ENCODE measurements around the gene KCNK10. TPM values are rescaled to one million over a fixed set of nuclear protein-coding genes. Genes with fewer than 3 reads are reported as not detected.
"Not testable (repeated sequence)": the region's sequence is repeated elsewhere in the genome, so short reads cannot be mapped to it uniquely, and the experiment has no call there.

KCNK10 gene
- total RNA-seq, 2 donors from 2014 or later, result not detected

- Mint-ChIP-seq H3K27ac (no peak overlapping the region), H3K4me1 (no peaks in the 10 kb centered on the region), H3K36me3 (ENCODE audit: low read depth) (no peaks in the 10 kb centered on the region), H3K27me3 (peaks cover 40% of the 10 kb centered on the region), H3K4me3 (no peak overlapping the region), H3K9me3 (no peaks in the 10 kb centered on the region)
- no peak for ATAC-seq (replicated peaks)
Observed at GRCh38 chr14:88269806-88270420, 53.2 kb downstream of the KCNK10 start.

- Mint-ChIP-seq H3K27ac (no peak overlapping the region), H3K4me3 (no peak overlapping the region), H3K4me1 (no peaks in the 10 kb centered on the region), H3K36me3 (ENCODE audit: low read depth) (no peaks in the 10 kb centered on the region), H3K27me3 (peaks cover 30% of the 10 kb centered on the region), H3K9me3 (no peaks in the 10 kb centered on the region)
- ATAC-seq (replicated peaks), result no peak
Observed at GRCh38 chr14:88266474-88266873, 56.6 kb downstream of the KCNK10 start.

GRCh38 chr14:88264116-88264515 is 59.0 kb downstream of the KCNK10 start:
- Mint-ChIP-seq H3K4me3 (no peak overlapping the region), H3K9me3 (no peaks in the 10 kb centered on the region), H3K27me3 (peaks cover 26% of the 10 kb centered on the region), H3K36me3 (ENCODE audit: low read depth) (no peaks in the 10 kb centered on the region), H3K27ac (no peak overlapping the region), H3K4me1 (no peaks in the 10 kb centered on the region)
- no peak for ATAC-seq (replicated peaks)

GRCh38 chr14:88261302-88261701 is 61.8 kb downstream of the KCNK10 start:
- H3K9me3 Mint-ChIP-seq; H3K4me1 Mint-ChIP-seq; H3K36me3 Mint-ChIP-seq (ENCODE audit: low read depth); H3K4me3 Mint-ChIP-seq; ATAC-seq (replicated peaks); H3K27ac Mint-ChIP-seq: not testable (repeated sequence)
- peaks cover 32% of the 10 kb centered on the region for H3K27me3 Mint-ChIP-seq

GRCh38 chr14:88258021-88258420 is 65.0 kb downstream of the KCNK10 start:
- no peak for ATAC-seq (replicated peaks)
- no peak overlapping the region for H3K4me3 Mint-ChIP-seq
- H3K4me1 Mint-ChIP-seq, result no peaks in the 10 kb centered on the region
- no peaks in the 10 kb centered on the region for H3K36me3 Mint-ChIP-seq (ENCODE audit: low read depth)
- no peaks in the 10 kb centered on the region for H3K9me3 Mint-ChIP-seq
- H3K27me3 Mint-ChIP-seq, result peaks cover 30% of the 10 kb centered on the region
- H3K27ac Mint-ChIP-seq, result no peak overlapping the region

GRCh38 chr14:88256997-88257950 is 65.8 kb downstream of the KCNK10 start:
- Mint-ChIP-seq H3K36me3 (ENCODE audit: low read depth) (no peaks in the 10 kb centered on the region), H3K27ac (no peak overlapping the region), H3K9me3 (no peaks in the 10 kb centered on the region), H3K27me3 (peaks cover 27% of the 10 kb centered on the region), H3K4me1 (no peaks in the 10 kb centered on the region), H3K4me3 (no peak overlapping the region)
- no peak for ATAC-seq (replicated peaks)

- H3K27ac Mint-ChIP-seq, result no peak overlapping the region
- no peaks in the 10 kb centered on the region for H3K36me3 Mint-ChIP-seq (ENCODE audit: low read depth)
- no peaks in the 10 kb centered on the region for H3K4me1 Mint-ChIP-seq
- H3K4me3 Mint-ChIP-seq, result no peak overlapping the region
- H3K27me3 Mint-ChIP-seq, result peaks cover 23% of the 10 kb centered on the region
- no peak for ATAC-seq (replicated peaks)
- no peaks in the 10 kb centered on the region for H3K9me3 Mint-ChIP-seq
Observed at GRCh38 chr14:88255798-88256197, 67.3 kb downstream of the KCNK10 start.

GRCh38 chr14:88255196-88255595 is 67.9 kb downstream of the KCNK10 start:
- Mint-ChIP-seq H3K4me1 (no peaks in the 10 kb centered on the region), H3K9me3 (no peaks in the 10 kb centered on the region), H3K27ac (no peak overlapping the region), H3K4me3 (no peak overlapping the region), H3K36me3 (ENCODE audit: low read depth) (no peaks in the 10 kb centered on the region), H3K27me3 (peaks cover 25% of the 10 kb centered on the region)
- ATAC-seq (replicated peaks), result no peak

- Mint-ChIP-seq H3K4me1 (no peaks in the 10 kb centered on the region), H3K36me3 (ENCODE audit: low read depth) (no peaks in the 10 kb centered on the region), H3K27me3 (peaks cover 27% of the 10 kb centered on the region), H3K4me3 (no peak overlapping the region), H3K27ac (no peak overlapping the region), H3K9me3 (no peaks in the 10 kb centered on the region)
- peak; percentile 32 for ATAC-seq (replicated peaks)
Observed at GRCh38 chr14:88252498-88252897, 70.6 kb downstream of the KCNK10 start.

- H3K27ac Mint-ChIP-seq, result no peak overlapping the region
- ATAC-seq (replicated peaks), result no peak
- no peaks in the 10 kb centered on the region for H3K36me3 Mint-ChIP-seq (ENCODE audit: low read depth)
- no peaks in the 10 kb centered on the region for H3K9me3 Mint-ChIP-seq
- H3K27me3 Mint-ChIP-seq, result peaks cover 27% of the 10 kb centered on the region
- no peak overlapping the region for H3K4me3 Mint-ChIP-seq
- no peaks in the 10 kb centered on the region for H3K4me1 Mint-ChIP-seq
Observed at GRCh38 chr14:88251650-88252049, 71.4 kb downstream of the KCNK10 start.

- no peak for ATAC-seq (replicated peaks)
- H3K27ac Mint-ChIP-seq, result no peak overlapping the region
- H3K4me3 Mint-ChIP-seq, result no peak overlapping the region
- no peaks in the 10 kb centered on the region for H3K36me3 Mint-ChIP-seq (ENCODE audit: low read depth)
- peaks cover 38% of the 10 kb centered on the region for H3K27me3 Mint-ChIP-seq
- H3K4me1 Mint-ChIP-seq, result no peaks in the 10 kb centered on the region
- H3K9me3 Mint-ChIP-seq, result no peaks in the 10 kb centered on the region
Observed at GRCh38 chr14:88249266-88249665, 73.8 kb downstream of the KCNK10 start.

- H3K4me1 Mint-ChIP-seq, result no peaks in the 10 kb centered on the region
- no peaks in the 10 kb centered on the region for H3K36me3 Mint-ChIP-seq (ENCODE audit: low read depth)
- no peak overlapping the region for H3K27ac Mint-ChIP-seq
- no peaks in the 10 kb centered on the region for H3K9me3 Mint-ChIP-seq
- no peak overlapping the region for H3K4me3 Mint-ChIP-seq
- peaks cover 37% of the 10 kb centered on the region for H3K27me3 Mint-ChIP-seq
- ATAC-seq (replicated peaks), result no peak
Observed at GRCh38 chr14:88248606-88249005, 74.5 kb downstream of the KCNK10 start.

- no peak for ATAC-seq (replicated peaks)
- peaks cover 37% of the 10 kb centered on the region for H3K27me3 Mint-ChIP-seq
- H3K9me3 Mint-ChIP-seq, result no peaks in the 10 kb centered on the region
- H3K4me1 Mint-ChIP-seq, result no peaks in the 10 kb centered on the region
- no peaks in the 10 kb centered on the region for H3K36me3 Mint-ChIP-seq (ENCODE audit: low read depth)
- H3K27ac Mint-ChIP-seq, result no peak overlapping the region
- no peak overlapping the region for H3K4me3 Mint-ChIP-seq
Observed at GRCh38 chr14:88247228-88247627, 75.8 kb downstream of the KCNK10 start.

GRCh38 chr14:88245321-88245720 is 77.7 kb downstream of the KCNK10 start:
- Mint-ChIP-seq H3K4me1 (no peaks in the 10 kb centered on the region), H3K9me3 (no peaks in the 10 kb centered on the region), H3K27ac (no peak overlapping the region), H3K27me3 (peaks cover 45% of the 10 kb centered on the region), H3K36me3 (ENCODE audit: low read depth) (no peaks in the 10 kb centered on the region), H3K4me3 (no peak overlapping the region)
- no peak for ATAC-seq (replicated peaks)

GRCh38 chr14:88243946-88244345 is 79.1 kb downstream of the KCNK10 start:
- Mint-ChIP-seq H3K27me3 (peaks cover 44% of the 10 kb centered on the region), H3K36me3 (ENCODE audit: low read depth) (no peaks in the 10 kb centered on the region), H3K27ac (no peak overlapping the region), H3K4me1 (no peaks in the 10 kb centered on the region), H3K9me3 (no peaks in the 10 kb centered on the region), H3K4me3 (no peak overlapping the region)
- no peak for ATAC-seq (replicated peaks)

Measured in activated T-helper 17 cell treated with anti-CD3 and anti-CD28 coated beads, Interleukin-2, amount 50 U/mL, for 72 hours (primary cell).